ENCODE measurements around the gene DCP1B. TPM values are rescaled to one million over a fixed set of nuclear protein-coding genes. Genes with fewer than 3 reads are reported as not detected.

DCP1B gene
- total and polyA plus RNA-seq, 7 donors, result 5.5 to 47.7 (median 24.8) TPM

- H3K36me3 ChIP-seq, result peaks cover 0 to 10% (median 2%) of the 10 kb centered on the region in 4 donors
- peak overlapping the region in 3 of 4 donors; percentile 73 to 84 (median 83) for H3K27ac ChIP-seq
- no peaks in the 10 kb centered on the region for H3K9me3 ChIP-seq
- peaks cover 0 to 99% (median 87%) of the 10 kb centered on the region in 4 donors for H3K4me1 ChIP-seq
- no peak overlapping the region for H3K4me3 ChIP-seq
- no peaks in the 10 kb centered on the region for H3K27me3 ChIP-seq
- intact Hi-C loops (cut with DNase I), result loop anchor here (5.0 to 10.0 kb wide), 3 partner anchors 278 to 650 kb away; no protein-coding TSS in a partner anchor
- peak; percentile 56 for DNase-seq
- 44 to 82% methylated on average over 12 of the region's 12 CpGs for WGBS, 2 donors
- no peak for TF ChIP-seq POLR2A (IDR thresholded peaks at IDR 0.05)
- TF ChIP-seq POLR2AphosphoS5 (IDR thresholded peaks at IDR 0.05), result no peak
- no peak for TF ChIP-seq EP300 (IDR thresholded peaks at IDR 0.05)
- no peak for TF ChIP-seq CTCF (IDR thresholded peaks at IDR 0.05)
Measured at GRCh38 chr12:1934831-1935230, 69.4 kb downstream of the DCP1B start.

- TF ChIP-seq EP300 (IDR thresholded peaks at IDR 0.05) (no peak), POLR2AphosphoS5 (IDR thresholded peaks at IDR 0.05) (no peak), CTCF (IDR thresholded peaks at IDR 0.05) (no peak), POLR2A (IDR thresholded peaks at IDR 0.05) (no peak)
- Histone ChIP-seq H3K4me3 (no peak overlapping the region), H3K27ac (peak overlapping the region; percentile 37 to 84 (median 78)), H3K27me3 (no peaks in the 10 kb centered on the region), H3K9me3 (no peaks in the 10 kb centered on the region), H3K4me1 (peaks cover 0 to 91% (median 79%) of the 10 kb centered on the region in 4 donors), H3K36me3 (peaks cover 0 to 10% (median 2%) of the 10 kb centered on the region in 4 donors)
- WGBS, 2 donors, result 83 to 93% methylated on average over 5 of the region's 5 CpGs
- no peak for DNase-seq
- intact Hi-C loops (cut with DNase I), result loop anchor here (10.0 kb wide), 1 partner anchor 651 kb away; no protein-coding TSS in a partner anchor
Measured at GRCh38 chr12:1934068-1934467, 70.2 kb downstream of the DCP1B start.

GRCh38 chr12:1933342-1934051 is 70.8 kb downstream of the DCP1B start:
- peak overlapping the region; percentile 37 to 84 (median 78) for H3K27ac ChIP-seq
- H3K9me3 ChIP-seq, result no peaks in the 10 kb centered on the region
- H3K36me3 ChIP-seq, result peaks cover 0 to 8% (median under 1%) of the 10 kb centered on the region in 4 donors
- peak; percentile 62 for DNase-seq
- H3K4me1 ChIP-seq, result peaks cover 0 to 88% (median 77%) of the 10 kb centered on the region in 4 donors
- H3K27me3 ChIP-seq, result no peaks in the 10 kb centered on the region
- no peak overlapping the region for H3K4me3 ChIP-seq
- WGBS, 2 donors, result 73 to 87% methylated on average over 16 of the region's 16 CpGs
- intact Hi-C loops (cut with DNase I), result loop anchor here (10.0 kb wide), 1 partner anchor 651 kb away; no protein-coding TSS in a partner anchor
- TF ChIP-seq CTCF (IDR thresholded peaks at IDR 0.05), result no peak
- no peak for TF ChIP-seq EP300 (IDR thresholded peaks at IDR 0.05)
- no peak for TF ChIP-seq POLR2AphosphoS5 (IDR thresholded peaks at IDR 0.05)
- TF ChIP-seq POLR2A (IDR thresholded peaks at IDR 0.05), result no peak

- intact Hi-C loops (cut with DNase I), result loop anchor here (10.0 kb wide), 1 partner anchor 652 kb away; no protein-coding TSS in a partner anchor
- H3K4me1 ChIP-seq, result peaks cover 0 to 88% (median 80%) of the 10 kb centered on the region in 4 donors
- H3K4me3 ChIP-seq, result peak overlapping the region in 1 of 4 donors; percentile 1
- WGBS, 2 donors, result 16 to 35% methylated on average over 16 of the region's 16 CpGs
- no peaks in the 10 kb centered on the region for H3K27me3 ChIP-seq
- peak; percentile 95 for DNase-seq
- H3K36me3 ChIP-seq, result no peaks in the 10 kb centered on the region
- peak overlapping the region; percentile 44 to 84 (median 76) for H3K27ac ChIP-seq
- TF ChIP-seq CTCF (IDR thresholded peaks at IDR 0.05) (no peak), POLR2AphosphoS5 (IDR thresholded peaks at IDR 0.05) (peak; percentile 92 to 98 (median 96)), EP300 (IDR thresholded peaks at IDR 0.05) (peak; percentile 58 to 94 (median 90))
- H3K9me3 ChIP-seq, result no peaks in the 10 kb centered on the region
Measured at GRCh38 chr12:1932264-1932777, 71.9 kb downstream of the DCP1B start.
